Measurements from ENCODE around the gene S1PR5.

S1PR5 gene

DNA sequence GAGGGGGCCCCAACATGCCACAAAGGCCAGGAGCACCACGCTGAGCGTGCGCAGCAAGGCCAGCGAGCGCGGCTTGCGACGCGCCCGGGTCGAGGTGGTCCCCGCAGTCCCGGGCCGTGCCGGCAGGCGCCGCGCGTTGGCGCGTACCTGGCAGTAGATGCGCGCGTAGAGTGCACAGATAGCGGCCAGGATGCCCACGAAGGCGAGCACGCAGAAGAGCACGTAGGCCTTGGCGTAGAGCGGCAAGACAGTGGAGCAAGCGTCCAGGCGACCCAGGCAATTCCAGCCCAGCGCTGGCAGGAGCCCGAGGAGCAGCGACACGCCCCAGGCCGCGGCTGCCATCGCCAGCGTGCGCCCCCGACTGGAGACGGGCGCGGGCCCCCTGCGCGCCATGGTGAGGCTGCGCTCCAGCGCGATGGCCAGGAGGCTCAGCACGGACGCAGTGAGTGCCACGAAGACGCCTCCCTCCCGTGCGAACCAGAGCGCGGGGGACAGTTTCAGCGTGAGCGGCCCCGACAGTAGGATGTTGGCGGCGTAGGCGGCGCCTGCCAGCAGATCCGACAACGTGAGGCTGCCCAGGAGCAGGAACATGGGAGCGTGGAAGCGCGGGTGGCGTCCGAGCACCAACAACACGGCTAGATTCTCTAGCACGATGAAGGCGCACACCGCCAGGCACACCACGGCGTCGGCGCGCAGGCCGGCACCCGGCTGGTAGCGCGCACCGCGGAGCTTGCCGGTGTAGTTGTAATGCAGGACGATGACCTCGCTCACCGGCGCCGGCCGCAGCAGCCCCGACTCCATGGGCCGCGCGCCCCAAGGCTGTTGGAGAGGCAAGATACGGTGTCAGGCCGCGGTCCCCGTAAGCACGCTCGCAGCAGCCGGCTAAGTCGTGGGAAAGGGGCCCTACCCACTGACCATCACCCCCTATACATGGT is 2.8 kb downstream of the S1PR5 start:
- no peak for DNase-seq (ENCODE audit: low spot score)

DNA sequence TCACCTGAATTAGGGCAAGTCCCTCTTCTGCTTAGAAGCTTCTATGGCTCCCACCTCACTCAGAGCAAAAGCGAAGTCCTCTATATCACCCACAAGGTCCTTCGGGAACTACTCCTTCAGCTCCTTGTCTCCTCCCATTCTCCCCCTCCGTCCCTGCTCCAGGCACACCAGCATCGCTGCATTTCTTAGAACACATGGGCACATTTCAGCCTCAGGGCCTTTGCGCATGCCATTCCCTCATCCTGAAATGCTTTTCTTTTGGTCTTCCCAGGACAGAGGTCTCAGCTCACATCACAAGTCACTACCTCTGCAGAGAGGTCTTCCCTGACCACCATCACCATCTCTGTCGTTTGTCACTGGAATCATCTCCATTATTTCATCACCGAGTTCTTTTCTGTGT is 4.0 kb downstream of the S1PR5 start:
- DNase-seq (ENCODE audit: low spot score) = no peak

DNA sequence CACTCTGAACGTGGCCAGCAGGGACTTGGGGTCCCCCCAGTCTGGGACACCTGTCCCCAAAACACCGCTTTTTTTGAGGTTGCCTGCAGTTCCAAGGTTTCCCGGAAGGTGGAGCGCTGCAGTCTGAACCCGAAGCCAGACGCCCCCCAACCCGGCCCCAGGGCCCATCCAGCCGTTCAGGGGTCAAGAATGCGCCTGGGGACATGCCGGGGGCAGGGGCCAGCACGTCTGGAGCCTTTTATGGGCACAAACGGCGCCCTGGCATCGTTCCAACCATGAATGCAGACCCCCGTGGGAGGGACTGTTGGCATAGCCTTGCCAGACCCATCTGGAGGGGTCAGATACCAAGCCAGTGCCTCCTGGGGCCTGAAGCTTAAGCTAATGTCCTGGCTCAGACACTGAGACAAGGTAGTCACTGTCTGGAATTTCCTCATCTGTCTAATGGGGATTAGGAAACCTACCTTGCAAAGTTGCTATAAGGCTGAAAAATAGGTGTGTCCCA is 6.9 kb downstream of the S1PR5 start:
- DNase-seq (ENCODE audit: low spot score) = no peak

DNA sequence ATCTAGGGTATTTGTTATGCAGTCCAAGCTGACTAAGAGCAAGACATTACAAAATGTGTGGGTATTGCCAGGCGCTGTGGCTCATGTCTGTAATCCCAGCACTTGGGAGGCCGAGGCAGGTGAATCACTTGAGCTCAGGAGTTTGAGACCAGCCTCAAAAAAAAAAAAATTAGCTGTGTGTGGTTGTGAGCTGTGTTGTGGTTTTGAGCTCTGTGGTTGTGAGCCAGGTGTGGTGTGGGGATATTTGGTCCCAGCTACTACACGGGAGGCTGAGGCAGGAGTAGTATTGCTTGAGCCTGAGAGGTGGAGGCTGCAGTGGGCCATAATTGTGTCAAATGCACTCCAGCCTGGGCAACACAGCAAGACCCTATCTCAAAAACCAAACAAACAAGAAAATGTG is 8.5 kb downstream of the S1PR5 start:
- DNase-seq (ENCODE audit: low spot score) = no peak

DNA sequence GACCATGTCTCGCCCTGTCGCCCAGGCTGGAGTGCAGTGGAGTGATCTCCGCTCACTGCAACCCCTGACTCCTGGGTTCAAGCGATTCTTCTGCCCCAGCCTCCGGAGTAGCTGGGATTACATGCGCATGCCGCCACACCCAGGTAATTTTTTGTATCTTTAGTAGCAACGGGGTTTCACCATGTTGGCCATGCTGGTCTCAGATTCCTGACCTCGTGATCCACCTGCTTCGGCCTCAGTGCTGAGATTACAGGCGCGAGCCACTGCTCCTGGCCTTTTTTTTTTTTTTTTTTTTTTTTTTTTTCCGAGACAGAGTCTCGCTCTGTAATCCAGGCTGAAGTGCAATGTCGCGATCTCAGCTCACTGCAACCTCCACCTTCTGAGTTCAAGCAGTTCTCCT is 9.2 kb downstream of the S1PR5 start:
- no peak for DNase-seq (ENCODE audit: low spot score)

DNA sequence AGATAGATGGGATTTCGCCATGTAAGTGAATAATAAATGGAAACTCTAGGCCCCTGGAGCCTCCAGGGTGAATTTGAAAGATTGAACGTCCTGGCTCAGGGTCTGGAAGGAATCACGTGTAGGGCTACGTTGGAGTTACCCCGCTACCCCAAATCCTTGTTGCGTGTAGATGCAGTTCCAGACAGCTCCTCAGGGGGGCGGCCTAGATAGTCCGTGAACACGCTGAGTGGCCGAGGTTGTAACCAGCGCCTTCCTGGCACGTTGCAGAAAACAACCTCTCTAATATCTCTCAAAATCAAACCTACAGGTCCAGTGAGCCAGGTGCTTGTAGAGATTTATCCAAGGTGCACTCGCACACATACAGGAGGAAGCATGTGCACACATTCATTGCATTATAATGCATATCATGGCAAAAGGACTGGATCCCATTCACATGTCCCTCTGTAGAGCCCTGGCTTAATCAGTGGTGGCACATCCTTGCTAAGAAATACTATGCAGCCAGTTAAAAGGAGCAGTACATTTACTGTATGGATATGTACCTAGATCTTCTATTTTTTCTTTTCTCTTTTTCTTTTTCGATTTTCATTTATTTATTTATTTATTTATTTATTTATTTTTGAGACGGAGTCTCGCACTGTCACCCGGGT is 11.5 kb downstream of the S1PR5 start:
- DNase-seq (ENCODE audit: low spot score) = peak; percentile 52

DNA sequence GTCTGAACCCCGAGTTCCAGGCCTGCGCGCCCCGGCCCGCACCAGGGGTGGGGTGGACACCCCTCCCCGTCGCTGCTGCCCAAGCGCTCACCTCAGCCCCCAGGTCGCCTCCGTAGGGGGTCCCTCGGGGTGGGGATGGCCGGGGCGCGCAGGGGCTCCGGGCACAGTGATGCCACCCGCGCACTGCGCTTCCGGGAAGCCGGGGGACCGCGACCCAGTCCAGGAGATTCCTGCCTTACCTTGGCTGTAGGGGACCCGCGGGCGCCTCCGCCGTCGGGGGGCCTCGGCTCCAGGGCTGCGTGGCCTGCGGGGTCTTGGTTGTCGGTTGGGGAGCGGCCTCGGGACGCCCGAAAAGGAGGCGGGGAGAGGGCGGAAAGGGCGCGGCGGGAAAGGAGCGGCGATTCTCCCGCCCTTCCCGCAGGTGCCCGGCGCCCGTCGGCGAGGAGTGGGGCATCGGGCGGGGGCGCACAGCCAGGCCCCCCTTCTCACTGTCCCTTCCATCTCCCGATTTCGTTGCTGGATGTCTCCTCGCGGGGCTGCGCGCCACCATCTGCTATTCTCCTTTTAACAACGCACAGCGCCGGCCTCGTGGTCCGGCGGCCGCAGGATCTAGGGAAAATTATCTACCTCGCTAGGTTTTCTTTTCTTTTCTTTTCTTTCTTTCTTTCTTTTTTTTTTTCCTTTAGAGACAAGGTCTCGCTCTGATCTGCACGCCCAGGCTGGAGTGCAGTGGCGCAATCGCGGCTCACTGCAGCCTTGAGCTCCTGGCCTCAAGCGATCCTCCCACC is 14.1 kb downstream of the S1PR5 start, which contains the start of gene KEAP1:
Gene KEAP1, minus strand, starts transcription at position 355 of the 788 bp plus-strand sequence. CDS start 3,323 bp downstream, outside the sequence.
- no peak for DNase-seq (ENCODE audit: low spot score)

DNA sequence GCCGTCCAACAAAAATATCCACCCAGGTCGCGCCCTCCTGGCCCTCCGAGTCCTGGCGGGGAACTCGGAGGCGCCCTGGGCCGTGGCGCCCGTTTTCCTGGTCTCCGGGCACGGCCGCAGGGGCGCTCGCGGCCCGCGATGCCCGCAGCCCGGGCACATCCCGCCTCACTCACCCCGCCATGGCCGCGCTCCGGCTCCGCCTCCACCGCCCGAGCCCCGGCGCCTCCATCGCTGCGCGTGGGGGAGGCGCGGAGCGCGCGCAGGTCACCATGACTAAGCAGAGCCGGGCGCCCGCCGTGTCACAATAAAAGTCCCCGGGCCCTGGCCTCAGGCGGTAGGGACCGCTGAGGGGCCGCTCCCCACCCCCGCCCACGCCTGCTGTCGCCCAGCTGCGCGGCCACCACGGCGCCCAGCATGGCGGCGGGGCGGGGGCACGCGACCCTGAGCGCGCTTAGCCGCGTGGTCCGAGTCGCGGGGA is 14.7 kb downstream of the S1PR5 start:
- peak; percentile 89 for DNase-seq (ENCODE audit: low spot score)

DNA sequence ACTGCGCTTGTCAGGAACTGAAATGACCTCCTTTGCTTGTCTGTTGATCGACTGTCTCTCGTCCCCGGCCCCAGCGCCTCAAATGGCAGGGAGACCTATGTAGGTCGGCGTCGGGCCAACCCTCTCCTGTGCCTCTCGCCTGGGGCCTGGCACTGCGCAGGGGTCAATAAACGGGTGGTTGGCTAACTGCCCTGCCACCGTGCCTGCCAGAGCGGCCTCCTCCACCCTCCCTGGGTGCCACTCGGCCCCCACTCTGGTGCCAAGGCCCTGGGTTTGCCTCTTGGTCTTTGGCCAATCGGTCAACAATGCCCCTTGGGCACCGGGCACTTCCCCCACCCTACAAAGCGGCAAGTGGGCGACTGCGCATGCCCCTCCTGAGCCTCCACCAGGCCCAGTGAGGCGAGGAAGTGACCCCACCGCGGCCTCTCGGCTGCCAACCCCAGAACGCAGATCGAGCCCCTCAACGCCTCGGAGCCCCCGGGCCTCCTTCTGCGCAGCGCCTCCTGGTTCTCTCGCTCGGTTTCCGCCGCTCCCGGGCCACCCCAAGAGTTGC is 15.2 kb downstream of the S1PR5 start:
- peak; percentile 38 for DNase-seq (ENCODE audit: low spot score)

DNA sequence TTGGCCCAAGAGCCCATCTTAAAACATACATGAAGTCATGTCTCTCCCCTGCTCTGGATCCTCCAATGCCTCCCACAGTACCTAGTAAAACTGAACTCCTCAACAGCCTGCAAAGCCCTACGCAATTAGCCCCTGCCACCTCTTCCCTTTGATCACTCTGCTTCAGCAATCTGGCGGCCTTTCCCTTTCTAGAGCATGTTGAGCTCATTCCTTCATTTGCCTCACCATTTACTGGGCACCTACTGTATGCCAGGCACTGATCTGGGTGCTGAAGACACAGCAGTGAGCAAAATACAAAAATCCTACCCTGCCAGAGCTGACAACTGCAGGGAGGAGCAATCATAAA is 17.0 kb downstream of the S1PR5 start:
- DNase-seq (ENCODE audit: low spot score) = no peak

DNA sequence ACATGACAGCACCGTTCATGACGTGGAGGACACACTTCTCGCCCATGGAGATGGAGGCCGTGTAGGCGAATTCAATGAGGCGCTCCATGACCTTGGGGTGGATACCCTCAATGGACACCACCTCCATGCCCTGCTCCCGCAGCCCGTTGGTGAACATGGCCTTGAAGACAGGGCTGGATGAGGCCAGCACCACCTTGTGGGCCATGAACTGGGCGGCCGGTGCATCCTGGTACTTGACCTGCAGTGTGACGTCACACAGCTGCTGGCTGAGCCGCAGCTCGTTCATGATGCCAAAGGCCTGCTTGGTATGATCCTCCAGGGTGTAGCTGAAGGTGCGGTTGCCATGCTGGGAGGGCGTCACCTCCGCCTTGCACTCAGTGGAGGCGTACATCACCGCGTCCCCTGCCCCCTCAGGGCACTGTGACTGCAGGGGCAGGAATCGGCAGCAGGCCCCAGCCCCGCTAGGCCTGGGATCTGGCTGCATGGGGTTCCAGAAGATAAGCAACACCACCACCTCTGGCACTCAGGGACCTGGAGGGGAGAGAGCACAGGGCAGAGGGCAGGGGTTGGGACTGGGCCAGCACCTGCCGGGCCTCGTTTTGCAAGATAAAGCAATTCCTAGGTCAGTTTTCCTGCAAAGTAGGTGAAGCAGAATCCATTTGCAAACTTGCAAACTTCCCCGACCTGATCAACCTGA is 17.5 kb downstream of the S1PR5 start:
- no peak for DNase-seq (ENCODE audit: low spot score)

DNA sequence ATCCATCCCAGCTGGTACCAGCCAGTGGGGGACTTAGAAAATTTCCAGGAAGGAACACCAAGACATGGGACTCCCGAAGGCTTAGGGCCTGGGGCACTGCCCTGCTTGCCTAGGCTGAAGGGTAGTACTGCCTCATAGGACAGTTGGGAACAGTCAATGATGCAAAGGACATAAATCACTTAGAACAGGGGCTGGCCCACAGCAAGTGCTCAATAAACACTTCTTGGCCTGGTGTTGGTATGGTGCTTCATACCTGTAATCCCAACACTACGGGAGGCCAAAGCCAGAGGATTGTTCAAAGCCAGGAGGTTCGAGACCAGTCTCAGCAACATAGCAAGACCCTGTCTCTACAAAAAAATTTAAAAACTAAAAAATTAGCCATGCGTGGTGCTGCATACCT is 19.9 kb downstream of the S1PR5 start:
- no peak for DNase-seq (ENCODE audit: low spot score)

DNA sequence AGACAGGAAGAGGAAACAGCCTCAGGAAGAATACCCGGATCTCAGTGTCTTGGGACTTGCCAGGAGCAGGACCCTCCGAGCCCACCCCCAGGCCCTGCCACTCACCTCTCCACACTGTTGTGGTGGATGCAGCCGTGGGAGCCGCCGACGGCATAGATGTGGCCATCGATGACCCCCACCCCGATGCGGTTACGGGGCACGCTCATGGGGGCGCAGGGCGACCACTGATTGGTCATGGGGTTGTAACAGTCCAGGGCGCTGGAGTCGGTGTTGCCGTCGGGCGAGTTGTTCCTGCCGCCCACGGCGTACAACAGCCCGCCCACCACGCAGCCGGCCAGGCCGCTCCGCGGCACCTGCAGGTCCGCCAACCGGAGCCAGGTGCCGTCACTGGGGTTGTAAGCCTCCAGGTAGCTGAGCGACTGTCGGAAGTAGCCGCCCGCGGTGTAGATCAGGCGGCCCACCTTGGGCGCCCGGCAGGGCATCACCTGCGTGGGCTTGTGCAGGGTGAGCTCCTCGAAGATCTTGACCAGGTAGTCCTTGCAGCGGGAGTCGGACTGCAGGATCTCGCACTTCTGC is 25.7 kb downstream of the S1PR5 start:
- no peak for DNase-seq (ENCODE audit: low spot score)

DNA sequence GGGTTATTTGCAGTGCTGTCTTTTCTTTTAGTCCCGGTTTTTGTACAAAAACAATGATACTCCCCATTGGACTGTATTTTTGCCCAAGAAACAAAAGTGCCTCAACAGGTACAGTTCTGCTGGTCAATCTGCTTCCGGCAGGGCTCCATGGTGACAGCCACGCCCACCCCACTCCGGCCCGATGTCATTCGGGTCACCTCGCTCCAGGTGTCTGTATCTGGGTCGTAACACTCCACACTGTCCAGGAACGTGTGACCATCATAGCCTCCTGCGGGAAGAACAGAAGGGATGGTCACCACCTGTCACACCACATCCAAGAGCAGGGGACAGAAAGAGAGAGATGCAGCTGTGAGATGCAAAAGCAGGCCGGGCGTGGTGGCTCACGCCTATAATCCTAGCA is 30.7 kb downstream of the S1PR5 start:
- no peak for DNase-seq (ENCODE audit: low spot score)

DNA sequence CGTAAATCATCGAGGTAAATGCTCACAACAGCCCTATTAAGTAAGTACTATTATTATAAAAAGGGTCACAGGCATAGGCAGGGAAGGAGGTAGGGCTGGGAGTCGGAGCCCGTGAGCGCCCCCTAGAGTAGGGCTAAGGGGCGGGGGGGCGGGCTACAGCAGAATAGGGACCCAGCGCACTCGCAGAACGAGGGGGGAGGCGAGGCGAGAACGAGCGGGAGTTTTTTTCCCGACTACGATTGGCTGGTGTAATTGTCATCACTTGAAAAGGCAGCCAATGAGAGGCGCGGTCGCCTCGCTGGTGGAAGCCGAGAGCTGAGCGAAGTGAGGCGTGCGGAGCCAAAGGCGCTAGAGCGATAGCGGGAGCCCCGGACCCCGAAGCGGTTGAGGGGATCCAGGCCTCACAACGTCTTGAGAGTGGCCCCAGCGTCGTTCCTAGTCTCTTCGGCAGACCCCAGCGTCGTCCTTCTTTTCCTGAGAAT is 38.3 kb downstream of the S1PR5 start:
- peak; percentile 79 for DNase-seq (ENCODE audit: low spot score)

DNA sequence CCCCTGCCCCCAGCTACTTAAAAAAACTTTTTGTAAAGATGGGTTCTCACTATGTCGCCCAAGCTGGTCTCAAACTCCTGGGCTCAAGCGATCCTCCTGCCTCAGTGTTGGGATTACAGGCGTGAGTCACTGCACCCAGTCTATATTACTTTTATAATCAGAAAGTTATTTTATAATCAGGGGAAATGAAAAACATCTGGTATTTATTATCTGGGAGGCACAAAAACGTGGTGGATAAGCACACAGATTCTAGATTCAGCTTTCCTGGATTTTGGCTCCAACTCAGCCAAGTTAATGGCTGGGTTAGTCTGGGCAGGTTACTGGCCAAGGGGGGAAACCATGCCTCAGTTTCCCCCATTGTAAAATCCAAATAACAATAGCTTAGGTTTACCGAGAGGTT is 38.8 kb downstream of the S1PR5 start:
- DNase-seq (ENCODE audit: low spot score) = no peak

DNA sequence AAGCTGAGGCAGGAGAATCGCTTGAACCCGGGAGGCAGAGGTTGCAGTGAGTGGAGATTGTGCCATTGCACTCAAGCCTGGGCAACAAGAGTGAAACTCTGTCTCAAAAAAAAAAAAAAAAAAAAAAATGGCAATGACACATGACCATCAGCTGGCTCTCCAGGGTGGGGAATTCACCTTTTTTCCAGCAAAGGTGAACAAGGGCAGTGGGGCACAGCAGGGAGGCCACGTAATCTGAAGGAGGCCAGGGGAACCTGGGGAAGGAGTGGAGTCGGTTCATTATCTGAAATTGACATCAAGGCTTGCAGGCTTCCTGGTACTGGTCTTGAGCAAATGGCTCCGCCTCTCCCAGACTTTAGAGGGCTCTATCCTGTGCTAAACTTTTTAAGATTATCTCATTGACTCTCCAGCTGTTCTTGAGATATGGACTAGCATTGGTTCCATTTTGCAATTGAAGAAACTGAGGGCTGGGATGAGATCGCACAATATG is 42.2 kb downstream of the S1PR5 start:
- no peak for DNase-seq (ENCODE audit: low spot score)

DNA sequence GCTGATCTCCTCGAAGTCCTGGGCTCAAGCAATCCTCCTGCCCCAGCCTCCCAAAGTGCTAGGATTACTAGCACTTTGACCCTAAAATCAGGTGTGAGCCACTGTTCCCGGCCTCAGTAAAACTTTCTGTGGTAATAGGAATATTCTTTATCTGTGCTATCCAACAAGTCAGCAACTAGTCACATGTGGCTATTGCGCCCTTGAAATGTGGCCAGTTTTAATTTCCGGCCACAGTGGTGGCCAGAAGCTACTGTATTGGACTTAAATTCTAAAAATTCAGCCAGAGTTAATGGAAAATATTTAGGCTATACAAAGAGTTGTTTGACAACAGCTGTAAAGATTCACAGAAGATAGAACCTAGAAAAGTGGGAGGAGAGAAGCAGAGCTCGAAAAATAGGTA is 44.1 kb downstream of the S1PR5 start:
- DNase-seq (ENCODE audit: low spot score) = no peak

DNA sequence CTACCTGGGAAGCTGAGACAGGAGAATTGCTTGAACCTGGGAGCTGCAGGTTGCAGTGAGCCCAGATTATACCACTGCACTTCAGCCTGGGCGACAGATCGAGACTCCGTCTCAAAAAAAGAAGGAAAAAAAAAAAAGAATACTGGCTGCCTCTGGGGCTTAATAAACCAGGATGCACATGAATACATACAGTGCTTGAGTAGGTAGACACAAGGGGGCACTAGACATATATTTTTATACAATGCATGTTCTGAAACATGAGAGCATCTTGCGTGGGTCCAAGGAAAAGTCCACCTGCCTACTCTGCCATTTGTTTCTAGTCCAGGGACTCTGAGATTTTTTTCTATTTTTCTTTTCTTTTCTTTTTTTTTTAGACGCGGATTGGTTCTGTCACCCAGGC is 45.3 kb downstream of the S1PR5 start:
- DNase-seq (ENCODE audit: low spot score) = no peak

DNA sequence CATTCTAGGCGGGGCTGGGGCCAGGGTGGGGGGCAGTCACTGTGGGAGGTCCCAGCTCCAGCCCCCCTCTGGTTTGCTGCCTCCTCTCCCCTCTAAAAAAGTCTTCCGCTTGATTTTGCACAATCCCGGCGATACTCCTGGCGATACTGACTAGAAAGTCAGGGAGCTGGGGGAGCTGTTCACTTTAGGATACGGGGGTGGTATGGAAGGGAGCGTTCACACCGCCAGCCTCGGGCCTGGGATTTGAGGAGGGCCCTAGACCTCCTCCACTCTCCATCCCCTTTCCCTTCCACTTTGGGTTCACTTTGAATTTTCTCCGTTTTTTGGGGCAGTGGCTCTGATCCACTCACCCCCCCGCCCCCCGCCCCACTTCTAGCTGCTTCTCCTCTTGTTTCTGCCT is 49.1 kb downstream of the S1PR5 start:
- no peak for DNase-seq (ENCODE audit: low spot score)
